ENCODE measurements around the gene PGBD1. TPM values are rescaled to one million over a fixed set of nuclear protein-coding genes. Genes with fewer than 3 reads are reported as not detected.
A peak's percentile ranks its signal among the peaks of the same experiment; 100 is the strongest.
"Not testable (repeated sequence)": the region's sequence is repeated elsewhere in the genome, so short reads cannot be mapped to it uniquely, and the experiment has no call there.

PGBD1 gene
- total RNA-seq, 1 experiment from 2014 or later = 9.0 TPM

GRCh38 chr6:28311139-28311823 lies 29.9 kb downstream of the PGBD1 start:
- Histone ChIP-seq H3F3A (ENCODE audit: low read length, unreplicated experiment) (no peaks in the 10 kb centered on the region), H2AFZ (ENCODE audit: low read length) (no peak overlapping the region), H3K27me3 (ENCODE audit: low read length) (no peaks in the 10 kb centered on the region), H3K4me1 (ENCODE audit: insufficient read depth, low read length) (no peaks in the 10 kb centered on the region), H3K27ac (ENCODE audit: low read length) (no peak overlapping the region), H3K4me3 (ENCODE audit: low read length) (no peak overlapping the region), H3K9me2 (replicated peaks; ENCODE audit: low read length) (no peaks in the 10 kb centered on the region), H4K20me1 (ENCODE audit: low read length) (no peaks in the 10 kb centered on the region), H3K4me2 (ENCODE audit: low read length) (no peak overlapping the region), H3K9me3 (ENCODE audit: low read length) (no peaks in the 10 kb centered on the region), H3K79me2 (ENCODE audit: low read length) (no peaks in the 10 kb centered on the region), H3K36me3 (ENCODE audit: low read depth, low read length) (no peaks in the 10 kb centered on the region), H3K9ac (ENCODE audit: low read length) (no peak overlapping the region)
- TF ChIP-seq CTCF (conservative IDR thresholded peaks at IDR 0.05; ENCODE audit: low read depth, low read length) (no peak), EZH2phosphoT487 (IDR thresholded peaks at IDR 0.05; ENCODE audit: borderline replicate concordance, low read length) (no peak), EZH2 (IDR thresholded peaks at IDR 0.05; ENCODE audit: low read length, unreplicated experiment) (no peak)
- BruUV-seq (replicated peaks) = no TSS peak
- ChIA-PET POLR2A (ENCODE audit: unreplicated experiment) (no interaction called here), CTCF (no interaction called here)
- DNase-seq (no peak), ATAC-seq (no peak)
- intact Hi-C loops (cut with micrococcal nuclease) = no loop called here

GRCh38 chr6:28312939-28313338 lies 31.6 kb downstream of the PGBD1 start:
- BruUV-seq (replicated peaks) = no TSS peak
- POLR2A ChIA-PET (ENCODE audit: unreplicated experiment) = no interaction called here
- DNase-seq (no peak), ATAC-seq (no peak)
- Histone ChIP-seq H3K4me1 (ENCODE audit: insufficient read depth, low read length) (no peaks in the 10 kb centered on the region), H3K9me2 (replicated peaks; ENCODE audit: low read length) (no peaks in the 10 kb centered on the region), H4K20me1 (ENCODE audit: low read length) (no peaks in the 10 kb centered on the region), H3K4me3 (ENCODE audit: low read length) (no peak overlapping the region), H3K27me3 (ENCODE audit: low read length) (no peaks in the 10 kb centered on the region), H3K9ac (ENCODE audit: low read length) (no peak overlapping the region), H3K4me2 (ENCODE audit: low read length) (no peak overlapping the region), H3K9me3 (ENCODE audit: low read length) (no peaks in the 10 kb centered on the region), H3K36me3 (ENCODE audit: low read depth, low read length) (no peaks in the 10 kb centered on the region), H3F3A (ENCODE audit: low read length, unreplicated experiment) (no peaks in the 10 kb centered on the region), H3K27ac (ENCODE audit: low read length) (no peak overlapping the region), H2AFZ (ENCODE audit: low read length) (no peak overlapping the region), H3K79me2 (ENCODE audit: low read length) (no peaks in the 10 kb centered on the region)
- TF ChIP-seq EZH2 (IDR thresholded peaks at IDR 0.05; ENCODE audit: low read length, unreplicated experiment) (no peak), CTCF (conservative IDR thresholded peaks at IDR 0.05; ENCODE audit: low read depth, low read length) (no peak), EZH2phosphoT487 (IDR thresholded peaks at IDR 0.05; ENCODE audit: borderline replicate concordance, low read length) (no peak)
- intact Hi-C loops (cut with micrococcal nuclease) = no loop called here
- CTCF ChIA-PET = no interaction called here

- H3K9me2 ChIP-seq (replicated peaks; ENCODE audit: low read length) = no peaks in the 10 kb centered on the region
- no peak overlapping the region for H2AFZ ChIP-seq (ENCODE audit: low read length)
- H3K4me2 ChIP-seq (ENCODE audit: low read length) = no peak overlapping the region
- no peak overlapping the region for H3K9ac ChIP-seq (ENCODE audit: low read length)
- no peaks in the 10 kb centered on the region for H3K36me3 ChIP-seq (ENCODE audit: low read depth, low read length)
- no peaks in the 10 kb centered on the region for H3K9me3 ChIP-seq (ENCODE audit: low read length)
- no TSS peak for BruUV-seq (replicated peaks)
- POLR2A ChIA-PET (ENCODE audit: unreplicated experiment) = no interaction called here
- no peaks in the 10 kb centered on the region for H3K27me3 ChIP-seq (ENCODE audit: low read length)
- intact Hi-C loops (cut with micrococcal nuclease) = no loop called here
- no peaks in the 10 kb centered on the region for H4K20me1 ChIP-seq (ENCODE audit: low read length)
- H3K79me2 ChIP-seq (ENCODE audit: low read length) = no peaks in the 10 kb centered on the region
- H3K27ac ChIP-seq (ENCODE audit: low read length) = no peak overlapping the region
- TF ChIP-seq EZH2 (IDR thresholded peaks at IDR 0.05; ENCODE audit: low read length, unreplicated experiment) (no peak), CTCF (conservative IDR thresholded peaks at IDR 0.05; ENCODE audit: low read depth, low read length) (no peak), EZH2phosphoT487 (IDR thresholded peaks at IDR 0.05; ENCODE audit: borderline replicate concordance, low read length) (no peak)
- H3F3A ChIP-seq (ENCODE audit: low read length, unreplicated experiment) = no peaks in the 10 kb centered on the region
- CTCF ChIA-PET = no interaction called here
- no peak overlapping the region for H3K4me3 ChIP-seq (ENCODE audit: low read length)
- DNase-seq (peak; percentile 2), ATAC-seq (no peak)
- H3K4me1 ChIP-seq (ENCODE audit: insufficient read depth, low read length) = no peaks in the 10 kb centered on the region
Measured at GRCh38 chr6:28315628-28316027, 34.3 kb downstream of the PGBD1 start.

DNA sequence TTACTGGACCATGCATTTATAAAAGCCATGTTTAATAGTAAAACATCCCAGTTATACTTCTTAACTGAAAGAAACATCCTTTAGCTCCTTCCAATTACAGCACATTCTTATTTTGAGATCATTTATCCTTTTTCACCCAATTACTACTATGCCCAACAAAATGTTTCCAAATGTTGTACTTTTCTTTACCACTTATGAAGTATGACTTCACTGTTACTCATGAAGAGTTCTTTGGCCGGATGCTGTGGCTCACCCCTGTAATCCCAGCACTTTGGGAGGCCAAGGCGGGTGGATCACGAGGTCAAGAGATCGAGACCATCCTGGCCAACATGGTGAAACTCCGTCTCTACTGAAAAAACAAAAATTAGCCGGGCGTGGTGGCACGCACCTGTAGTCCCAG lies 36.5 kb downstream of the PGBD1 start:
- H3K79me2 ChIP-seq (ENCODE audit: low read length); H4K20me1 ChIP-seq (ENCODE audit: low read length); DNase-seq; H3K27ac ChIP-seq (ENCODE audit: low read length); CTCF ChIA-PET; H3K27me3 ChIP-seq (ENCODE audit: low read length); H3K4me2 ChIP-seq (ENCODE audit: low read length); ATAC-seq; H3K9me3 ChIP-seq (ENCODE audit: low read length); H3K9me2 ChIP-seq (replicated peaks; ENCODE audit: low read length); BruUV-seq (replicated peaks); H2AFZ ChIP-seq (ENCODE audit: low read length); H3F3A ChIP-seq (ENCODE audit: low read length, unreplicated experiment); H3K4me3 ChIP-seq (ENCODE audit: low read length); intact Hi-C loops (cut with micrococcal nuclease); H3K9ac ChIP-seq (ENCODE audit: low read length); POLR2A ChIA-PET (ENCODE audit: unreplicated experiment); H3K4me1 ChIP-seq (ENCODE audit: insufficient read depth, low read length); H3K36me3 ChIP-seq (ENCODE audit: low read depth, low read length): not testable (repeated sequence)
